ENCODE data around the gene FCHSD2.

DNA sequence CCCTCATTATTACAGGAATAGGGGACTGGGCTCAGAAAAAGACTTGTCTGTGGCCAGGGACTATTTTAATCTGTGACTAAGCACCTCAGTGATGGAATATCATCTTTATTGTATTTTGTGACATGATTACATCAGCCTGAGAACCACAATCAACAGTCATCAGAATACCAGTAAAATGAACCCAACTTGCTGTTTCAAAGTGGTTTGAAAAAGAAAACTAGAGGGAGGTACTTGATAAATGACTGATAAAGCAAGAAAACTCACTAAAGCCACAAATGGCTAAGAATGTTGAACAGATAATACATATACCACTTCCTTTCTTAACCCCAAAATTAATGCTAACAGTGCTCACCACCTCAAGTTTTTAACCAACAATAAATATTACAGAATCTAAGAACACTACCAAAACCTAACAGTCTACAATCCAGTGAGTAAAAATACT, 172.2 kb downstream of the FCHSD2 start:
- TF ChIP-seq POLR2AphosphoS5 (IDR thresholded peaks at IDR 0.05; ENCODE audit: low read depth, low read length) (no peak), TAF1 (IDR thresholded peaks at IDR 0.05; ENCODE audit: borderline replicate concordance, insufficient read depth, low read length) (no peak), SIN3A (IDR thresholded peaks at IDR 0.05; ENCODE audit: borderline replicate concordance, insufficient read depth, low read length) (no peak), FOXP2 (optimal IDR thresholded peaks at IDR 0.05; ENCODE audit: borderline replicate concordance, extremely low read depth, extremely low read length, insufficient read depth) (no peak)
- TF ChIP-seq, protein P1, sequence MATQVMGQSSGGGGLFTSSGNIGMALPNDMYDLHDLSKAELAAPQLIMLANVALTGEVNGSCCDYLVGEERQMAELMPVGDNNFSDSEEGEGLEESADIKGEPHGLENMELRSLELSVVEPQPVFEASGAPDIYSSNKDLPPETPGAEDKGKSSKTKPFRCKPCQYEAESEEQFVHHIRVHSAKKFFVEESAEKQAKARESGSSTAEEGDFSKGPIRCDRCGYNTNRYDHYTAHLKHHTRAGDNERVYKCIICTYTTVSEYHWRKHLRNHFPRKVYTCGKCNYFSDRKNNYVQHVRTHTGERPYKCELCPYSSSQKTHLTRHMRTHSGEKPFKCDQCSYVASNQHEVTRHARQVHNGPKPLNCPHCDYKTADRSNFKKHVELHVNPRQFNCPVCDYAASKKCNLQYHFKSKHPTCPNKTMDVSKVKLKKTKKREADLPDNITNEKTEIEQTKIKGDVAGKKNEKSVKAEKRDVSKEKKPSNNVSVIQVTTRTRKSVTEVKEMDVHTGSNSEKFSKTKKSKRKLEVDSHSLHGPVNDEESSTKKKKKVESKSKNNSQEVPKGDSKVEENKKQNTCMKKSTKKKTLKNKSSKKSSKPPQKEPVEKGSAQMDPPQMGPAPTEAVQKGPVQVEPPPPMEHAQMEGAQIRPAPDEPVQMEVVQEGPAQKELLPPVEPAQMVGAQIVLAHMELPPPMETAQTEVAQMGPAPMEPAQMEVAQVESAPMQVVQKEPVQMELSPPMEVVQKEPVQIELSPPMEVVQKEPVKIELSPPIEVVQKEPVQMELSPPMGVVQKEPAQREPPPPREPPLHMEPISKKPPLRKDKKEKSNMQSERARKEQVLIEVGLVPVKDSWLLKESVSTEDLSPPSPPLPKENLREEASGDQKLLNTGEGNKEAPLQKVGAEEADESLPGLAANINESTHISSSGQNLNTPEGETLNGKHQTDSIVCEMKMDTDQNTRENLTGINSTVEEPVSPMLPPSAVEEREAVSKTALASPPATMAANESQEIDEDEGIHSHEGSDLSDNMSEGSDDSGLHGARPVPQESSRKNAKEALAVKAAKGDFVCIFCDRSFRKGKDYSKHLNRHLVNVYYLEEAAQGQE (IDR thresholded peaks at IDR 0.05; ENCODE audit: insufficient read depth in 1 of 2, low read depth in 2 of 2, low read length in 2 of 2) = no peak

Data from PFSK-1 (cell line).